Fibroblast of peridontal ligament (primary cell): ENCODE data around the gene FAM184B.

Experiments used
- DNase-seq: peaks from one replicate; pipeline ENCODE4 v3.0.0-alpha.2; 2010; ENCODE audit errors: extremely low read depth

The FAM184B gene

GRCh38 chr4:17781300-17782287 lies at the start of gene FAM184B:
Gene FAM184B, minus strand, starts transcription at chr4:17781621. Its CDS starts 322 bp downstream, at chr4:17781299.
- no peak for DNase-seq

- DNase-seq, result peak; percentile 51
Measured at GRCh38 chr4:17823871-17824669, 42.6 kb upstream of the FAM184B start.

- peak; percentile 91 for DNase-seq
Measured at GRCh38 chr4:17817027-17817426, 35.6 kb upstream of the FAM184B start.

GRCh38 chr4:17816142-17816541 lies 34.7 kb upstream of the FAM184B start:
- no peak for DNase-seq

GRCh38 chr4:17814140-17814539 lies 32.7 kb upstream of the FAM184B start:
- DNase-seq, result peak; percentile 59

- DNase-seq, result peak; percentile 52
Measured at GRCh38 chr4:17812801-17813200, 31.4 kb upstream of the FAM184B start.

- peak; percentile 20 for DNase-seq
Measured at GRCh38 chr4:17812125-17812524, 30.7 kb upstream of the FAM184B start.

GRCh38 chr4:17811078-17811603 lies 29.7 kb upstream of the FAM184B start:
- DNase-seq, result no peak

- peak; percentile 99 for DNase-seq
Measured at GRCh38 chr4:17810260-17811077, 29.0 kb upstream of the FAM184B start, which contains the start of the genes DCAF16 and NCAPG. Gene DCAF16, minus strand, starts transcription at chr4:17810757. Its CDS starts 6,616 bp downstream, at chr4:17804141. Gene NCAPG, plus strand, starts transcription at chr4:17810979. Its CDS starts 99 bp downstream, at chr4:17811078.

GRCh38 chr4:17809667-17810066 lies 28.2 kb upstream of the FAM184B start:
- DNase-seq, result no peak

GRCh38 chr4:17807446-17807845 lies 26.0 kb upstream of the FAM184B start:
- peak; percentile 33 for DNase-seq

- DNase-seq, result no peak
Measured at GRCh38 chr4:17805580-17806155, 24.2 kb upstream of the FAM184B start.

- DNase-seq, result no peak
Measured at GRCh38 chr4:17797808-17798207, 16.4 kb upstream of the FAM184B start.

GRCh38 chr4:17794730-17795129 lies 13.3 kb upstream of the FAM184B start:
- no peak for DNase-seq

- no peak for DNase-seq
Measured at GRCh38 chr4:17788956-17789355, 7.5 kb upstream of the FAM184B start.

- DNase-seq, result no peak
Measured at GRCh38 chr4:17787315-17787714, 5.9 kb upstream of the FAM184B start.

GRCh38 chr4:17786567-17786966 lies 5.1 kb upstream of the FAM184B start:
- DNase-seq, result no peak

- no peak for DNase-seq
Measured at GRCh38 chr4:17785858-17786257, 4.4 kb upstream of the FAM184B start.

GRCh38 chr4:17780501-17781299 lies 721 bp downstream of the FAM184B start:
- DNase-seq, result peak; percentile 11

GRCh38 chr4:17778431-17778830 lies 3.0 kb downstream of the FAM184B start:
- DNase-seq, result no peak
